HG02970 (cell line): ENCODE data around the gene APC.
"Not testable (repeated sequence)": the region's sequence is repeated elsewhere in the genome, so short reads cannot be mapped to it uniquely, and the experiment has no call there.

Source experiments
- ATAC-seq: cut with Tn5 transposase; IDR thresholded peaks from one replicate; pipeline ENCODE4 v1.9.1; 2021; ENCODE audit warnings: mild to moderate bottlenecking, moderate library complexity, moderate number of reproducible peaks; ENCODE audit not compliant: unreplicated experiment, low FRiP score

The APC gene

GRCh38 chr5:112713206-112713605, 24.5 kb upstream of the APC start:
- ATAC-seq, result no peak

GRCh38 chr5:112716895-112717294, 20.8 kb upstream of the APC start:
- ATAC-seq, result not testable (repeated sequence)

- ATAC-seq, result no peak
Observed at GRCh38 chr5:112717506-112718082, 20.1 kb upstream of the APC start.

- no peak for ATAC-seq
Observed at GRCh38 chr5:112718344-112718743, 19.3 kb upstream of the APC start.

- ATAC-seq, result no peak
Observed at GRCh38 chr5:112720576-112720975, 17.1 kb upstream of the APC start.

GRCh38 chr5:112724901-112725300, 12.8 kb upstream of the APC start:
- no peak for ATAC-seq

- ATAC-seq, result no peak
Observed at GRCh38 chr5:112729630-112730029, 8.1 kb upstream of the APC start.

GRCh38 chr5:112732131-112732530, 5.6 kb upstream of the APC start:
- ATAC-seq, result no peak

GRCh38 chr5:112733586-112733985, 4.1 kb upstream of the APC start:
- no peak for ATAC-seq

GRCh38 chr5:112734597-112734996, 3.1 kb upstream of the APC start:
- ATAC-seq, result no peak

- no peak for ATAC-seq
Observed at GRCh38 chr5:112735702-112736101, 2.0 kb upstream of the APC start.

GRCh38 chr5:112737070-112737462, 619 bp upstream of the APC start:
- no peak for ATAC-seq

- ATAC-seq, result peak; percentile 8
Observed at GRCh38 chr5:112738191-112738560, 491 bp downstream of the APC start.

GRCh38 chr5:112742424-112742823, 4.7 kb downstream of the APC start:
- no peak for ATAC-seq

- no peak for ATAC-seq
Observed at GRCh38 chr5:112743631-112744030, 5.9 kb downstream of the APC start.

GRCh38 chr5:112752335-112752734, 14.7 kb downstream of the APC start:
- ATAC-seq, result no peak

GRCh38 chr5:112755703-112756102, 18.0 kb downstream of the APC start:
- no peak for ATAC-seq

- ATAC-seq, result no peak
Observed at GRCh38 chr5:112757468-112758208, 20.0 kb downstream of the APC start.

- no peak for ATAC-seq
Observed at GRCh38 chr5:112758676-112759075, 21.0 kb downstream of the APC start.

GRCh38 chr5:112762113-112762810, 24.6 kb downstream of the APC start:
- no peak for ATAC-seq

GRCh38 chr5:112763165-112763564, 25.5 kb downstream of the APC start:
- ATAC-seq, result no peak

GRCh38 chr5:112772124-112772523, 34.4 kb downstream of the APC start:
- no peak for ATAC-seq
